ENCODE results near the gene HECTD4. TPM values are rescaled to one million over a fixed set of nuclear protein-coding genes. Genes with fewer than 3 reads are reported as not detected.

Gene HECTD4
- total RNA-seq, 1 experiment from 2014 or later, result 30.0 TPM

DNA sequence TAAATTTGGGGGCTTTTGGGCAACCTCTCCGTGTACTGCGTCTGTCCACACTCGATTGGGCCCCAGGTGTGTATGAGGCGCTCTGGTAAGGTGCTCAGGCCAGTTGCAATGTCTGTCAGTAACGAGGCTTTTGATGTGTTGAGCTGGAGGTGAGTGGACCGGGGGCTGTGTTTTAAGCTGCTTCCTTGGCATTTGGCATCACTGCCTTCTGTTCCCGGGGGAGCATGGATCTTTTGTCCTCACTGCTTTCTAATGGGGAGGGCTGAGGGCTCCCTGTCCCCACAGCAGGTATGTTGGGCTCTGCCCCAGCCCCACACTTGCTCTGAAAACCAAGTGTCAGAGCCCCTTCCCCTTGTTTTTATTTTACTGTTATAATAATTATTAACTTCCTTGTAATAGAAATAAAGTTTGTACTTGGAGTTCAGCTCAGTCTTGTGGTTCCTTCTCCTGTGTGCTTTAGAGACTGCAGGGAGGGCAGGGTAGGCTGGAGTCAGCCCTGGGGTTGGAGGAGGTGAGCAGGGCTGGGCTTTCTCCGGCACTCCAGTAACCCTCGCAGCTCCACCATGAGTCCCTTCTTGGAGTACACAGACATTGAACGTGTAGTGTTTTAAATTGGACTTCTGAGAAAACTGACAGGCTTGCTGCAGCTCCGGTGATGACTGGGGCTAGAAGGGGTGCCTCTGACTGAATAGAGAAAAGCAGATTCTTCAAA, 228.9 kb downstream of the HECTD4 start:
- TF ChIP-seq CTCF (conservative IDR thresholded peaks at IDR 0.05), result no peak
- no peaks in the 10 kb centered on the region for H3K27me3 ChIP-seq (ENCODE audit: insufficient read depth, low read length)
- H4K91ac ChIP-seq (ENCODE audit: insufficient read length, low read depth, low read length), result no peak overlapping the region
- no peak overlapping the region for H2AFZ ChIP-seq (ENCODE audit: low read length)
- H2BK5ac ChIP-seq (ENCODE audit: insufficient read length, low read length), result no peak overlapping the region
- no peak overlapping the region for H3T11ph ChIP-seq (ENCODE audit: low read length)
- peak; percentile 20 for DNase-seq
- H4K20me1 ChIP-seq (ENCODE audit: control insufficient read depth, insufficient read depth, insufficient read length), result no peaks in the 10 kb centered on the region
- no peak overlapping the region for H3K4ac ChIP-seq (ENCODE audit: low read depth, low read length)
- no CpG with 5 or more reads among the region's 11 CpGs for WGBS (ENCODE audit: extremely low coverage, insufficient read length, low lambda C conversion rate)
- no peak overlapping the region for H2BK120ac ChIP-seq (ENCODE audit: low read depth, low read length, poor library complexity, severe bottlenecking)
- H3K79me2 ChIP-seq (ENCODE audit: insufficient read depth, low read length), result no peaks in the 10 kb centered on the region
- no peak overlapping the region for H2BK12ac ChIP-seq (ENCODE audit: insufficient read length, low read depth, low read length)
- H4K8ac ChIP-seq (replicated peaks; ENCODE audit: insufficient read length, low read depth, low read length), result no peak overlapping the region
- no peaks in the 10 kb centered on the region for H3K4me1 ChIP-seq (ENCODE audit: insufficient read depth, low read length)
- no peak overlapping the region for H4K5ac ChIP-seq (ENCODE audit: insufficient read length, low read depth, low read length)
- no peak overlapping the region for H2BK15ac ChIP-seq (ENCODE audit: low read depth, low read length)
- Mint-ChIP-seq H3K9me3 (peaks cover 6 to 17% of the 10 kb centered on the region in 2 experiments), H3K27ac (peak overlapping the region in 1 of 3 experiments; percentile 71; a peak in 2 of 7 replicates), H3K4me1 (no peaks in the 10 kb centered on the region), H3K27me3 (ENCODE audit: low read depth) (no peaks in the 10 kb centered on the region), H3K4me3 (no peak overlapping the region), H3K36me3 (ENCODE audit: insufficient read depth in 1 of 3, low read depth in 3 of 3) (peaks cover 51 to 86% (median 75%) of the 10 kb centered on the region in 3 experiments)
- no peaks in the 10 kb centered on the region for H3K23me2 ChIP-seq (ENCODE audit: insufficient read length, low read depth, low read length, poor library complexity, severe bottlenecking)
- H2BK20ac ChIP-seq (ENCODE audit: low read depth, low read length, poor library complexity, severe bottlenecking), result no peak overlapping the region
- no peak overlapping the region for H3K18ac ChIP-seq (ENCODE audit: insufficient read length, low read depth, low read length)
- H3K9me3 ChIP-seq (ENCODE audit: control insufficient read depth, low read depth, low read length), result no peaks in the 10 kb centered on the region
- no peak overlapping the region for H3K23ac ChIP-seq (ENCODE audit: insufficient read length, low read depth, low read length)
- H3K9ac ChIP-seq (ENCODE audit: extremely low read depth, insufficient read length, low read length), result no peak overlapping the region
- no peak overlapping the region for H3K14ac ChIP-seq (ENCODE audit: insufficient read depth, low read length)
- no peaks in the 10 kb centered on the region for H3K79me1 ChIP-seq (ENCODE audit: insufficient read depth, low read depth, low read length, poor library complexity, severe bottlenecking)
- no peak overlapping the region for H3K4me2 ChIP-seq (ENCODE audit: insufficient read depth, insufficient read length, low read length)
- no peak overlapping the region for H3K27ac ChIP-seq (ENCODE audit: insufficient read length, low read depth, low read length)
- no peak overlapping the region for H2AK5ac ChIP-seq (ENCODE audit: insufficient read length, low read length)
- no peak overlapping the region for H3K56ac ChIP-seq (ENCODE audit: insufficient read length, low read depth, low read length)

Data from H9 (cell line).